A549 treated with Mapracorat at 1 μM for 4 hours (cell line): ENCODE results near the gene STXBP4. TPM values are rescaled to one million over a fixed set of nuclear protein-coding genes. Genes with fewer than 3 reads are reported as not detected.

Experiments used
- total RNA-seq: library from RNA; stranded (reverse); fragments of 200-300 nt; extraction: Qiagen RNA extraction; gene quantifications from 5 replicates; pipeline ENCODE4 v1.2.3, GENCODE V29; 2022

STXBP4 gene
- 4.0 to 5.5 TPM (median 4.3 TPM) in 5 replicates for total RNA-seq

GRCh38 chr17:54968262-54968987 is at the start of gene STXBP4, which contains the start of gene COX11:
Gene STXBP4, plus strand, starts transcription at chr17:54968765. Its CDS starts 17,455 bp downstream, at chr17:54986220.
Gene COX11, minus strand, starts transcription at chr17:54968654. Its CDS starts 8 bp downstream, at chr17:54968646.

Other genes with a start within 250 kb of the STXBP4 start
- gene TOM1L1, start 67.9 kb upstream of the STXBP4 start, total RNA-seq: 34.4 to 41.2 TPM (median 38.0 TPM) in 5 replicates
- 91.0 to 139 TPM (median 105 TPM) in 5 replicates for gene COX11, start 111 bp upstream of the STXBP4 start, total RNA-seq